ENCODE results near the gene HPS3. TPM values are rescaled to one million over a fixed set of nuclear protein-coding genes. Genes with fewer than 3 reads are reported as not detected.

The HPS3 gene
- total RNA-seq, 1 donor from 2014 or later = 24.1 TPM

DNA sequence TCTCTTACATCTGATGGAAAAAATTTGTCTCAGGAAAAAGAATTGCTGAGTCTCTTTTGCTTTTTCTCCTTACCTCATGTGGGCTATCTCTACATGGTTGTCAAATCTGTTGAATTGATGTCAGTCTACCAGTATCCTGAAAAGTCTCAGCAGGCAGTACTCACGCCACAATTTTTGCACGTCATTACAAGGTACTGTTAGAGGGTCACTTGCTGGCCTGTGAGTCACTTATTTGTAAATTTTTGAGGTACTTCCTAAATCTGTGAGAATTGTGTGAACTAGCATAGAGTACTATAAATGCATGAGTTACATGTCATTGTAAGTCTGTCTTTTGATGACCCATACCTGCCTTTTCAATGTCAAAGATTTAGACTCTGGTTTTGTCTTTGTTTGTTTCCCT, 15.9 kb downstream of the HPS3 start:
- Mint-ChIP-seq H3K27me3 (no peaks in the 10 kb centered on the region), H3K27ac (no peak overlapping the region), H3K9me3 (ENCODE audit: low read depth) (no peaks in the 10 kb centered on the region), H3K4me3 (ENCODE audit: low read depth) (no peak overlapping the region), H3K36me3 (ENCODE audit: insufficient read depth) (peaks cover 15% of the 10 kb centered on the region), H3K4me1 (ENCODE audit: low read depth) (peaks cover 4% of the 10 kb centered on the region)
- DNase-seq (ENCODE audit: low spot score, unreplicated experiment) = no peak
- TF ChIP-seq CTCF (IDR thresholded peaks at IDR 0.05; ENCODE audit: unreplicated experiment) = no peak

DNA sequence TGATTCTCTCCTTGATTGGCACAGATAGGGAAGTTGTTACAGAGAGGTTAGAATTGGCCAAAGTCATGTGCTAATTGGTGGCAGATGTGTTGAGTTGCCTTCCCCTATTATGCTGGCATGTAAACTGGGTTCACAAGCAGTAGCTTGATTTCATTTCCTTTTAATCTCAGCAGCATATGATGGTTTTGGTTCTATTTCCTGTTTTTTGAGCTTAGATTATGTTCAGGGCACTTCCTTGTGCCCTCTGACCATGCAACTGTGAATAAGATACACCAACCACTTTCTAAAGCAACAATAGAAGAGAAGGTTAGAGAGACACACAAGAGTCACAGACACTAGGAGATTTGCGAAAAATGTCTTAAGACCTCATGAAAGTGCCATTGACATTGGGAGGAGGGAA, 16.5 kb downstream of the HPS3 start:
- Mint-ChIP-seq H3K4me1 (ENCODE audit: low read depth) (peaks cover 6% of the 10 kb centered on the region), H3K27ac (no peak overlapping the region), H3K36me3 (ENCODE audit: insufficient read depth) (peaks cover 16% of the 10 kb centered on the region), H3K27me3 (no peaks in the 10 kb centered on the region), H3K9me3 (ENCODE audit: low read depth) (no peaks in the 10 kb centered on the region), H3K4me3 (ENCODE audit: low read depth) (no peak overlapping the region)
- no peak for DNase-seq (ENCODE audit: low spot score, unreplicated experiment)
- no peak for TF ChIP-seq CTCF (IDR thresholded peaks at IDR 0.05; ENCODE audit: unreplicated experiment)

DNA sequence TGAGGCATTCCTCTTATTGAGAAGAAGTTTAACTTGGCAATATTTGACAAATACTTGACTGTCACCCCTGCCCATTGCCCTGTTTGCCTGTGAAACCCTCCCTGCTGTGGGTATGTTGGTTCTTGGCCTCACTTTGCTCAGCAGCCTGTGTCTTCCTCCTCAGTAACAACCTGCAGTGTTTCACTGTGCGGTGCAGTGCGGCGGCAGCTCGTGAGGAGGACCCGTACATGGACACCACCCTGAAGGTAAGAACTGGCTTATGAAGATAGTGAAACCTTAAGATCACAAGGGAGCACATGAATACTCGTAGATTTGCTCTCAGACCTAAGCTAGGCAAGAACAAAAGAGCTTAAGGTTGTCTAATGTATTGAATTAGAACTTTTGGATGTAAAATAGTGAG, 21.0 kb downstream of the HPS3 start:
- Mint-ChIP-seq H3K4me3 (ENCODE audit: low read depth) (no peak overlapping the region), H3K27me3 (no peaks in the 10 kb centered on the region), H3K36me3 (ENCODE audit: insufficient read depth) (peaks cover 15% of the 10 kb centered on the region)

GRCh38 chr3:149151843-149152242, 22.4 kb downstream of the HPS3 start:
- no peaks in the 10 kb centered on the region for H3K9me3 Mint-ChIP-seq (ENCODE audit: low read depth)
- no peaks in the 10 kb centered on the region for H3K27me3 Mint-ChIP-seq
- H3K36me3 Mint-ChIP-seq (ENCODE audit: insufficient read depth) = peaks cover 17% of the 10 kb centered on the region
- peaks cover 28% of the 10 kb centered on the region for H3K4me1 Mint-ChIP-seq (ENCODE audit: low read depth)
- no peak for TF ChIP-seq CTCF (IDR thresholded peaks at IDR 0.05; ENCODE audit: unreplicated experiment)
- peak overlapping the region; percentile 69 for H3K27ac Mint-ChIP-seq
- DNase-seq (ENCODE audit: low spot score, unreplicated experiment) = no peak
- H3K4me3 Mint-ChIP-seq (ENCODE audit: low read depth) = no peak overlapping the region

More for the DNA sequence above, 21.0 kb downstream of the HPS3 start:
- no peaks in the 10 kb centered on the region for H3K9me3 Mint-ChIP-seq (ENCODE audit: low read depth)
- peak overlapping the region; percentile 70 for H3K27ac Mint-ChIP-seq
- no peak for DNase-seq (ENCODE audit: low spot score, unreplicated experiment)
- no peak for TF ChIP-seq CTCF (IDR thresholded peaks at IDR 0.05; ENCODE audit: unreplicated experiment)
- peaks cover 28% of the 10 kb centered on the region for H3K4me1 Mint-ChIP-seq (ENCODE audit: low read depth)

DNA sequence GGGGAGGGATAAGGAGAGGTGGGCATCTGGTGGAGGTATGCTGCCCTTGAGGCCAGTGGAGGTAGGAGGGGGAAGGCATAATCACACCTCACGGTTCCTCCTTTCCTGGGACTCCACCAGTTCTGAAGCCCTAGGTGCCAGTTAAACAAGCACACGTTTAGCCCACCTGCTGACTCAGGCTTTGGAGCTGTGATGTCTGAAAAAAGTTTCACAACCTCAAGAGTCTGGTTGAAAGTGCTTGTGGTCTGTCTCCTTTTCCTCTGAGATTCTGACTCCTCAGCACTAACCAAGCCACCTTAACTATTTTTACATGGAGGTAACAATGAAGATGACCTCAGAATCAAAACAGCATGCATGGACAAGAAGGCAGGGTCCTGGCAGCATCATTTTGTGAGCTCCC, 23.0 kb downstream of the HPS3 start:
- no peak for DNase-seq (ENCODE audit: low spot score, unreplicated experiment)
- Mint-ChIP-seq H3K27ac (peak overlapping the region; percentile 75), H3K9me3 (ENCODE audit: low read depth) (no peaks in the 10 kb centered on the region), H3K4me3 (ENCODE audit: low read depth) (no peak overlapping the region), H3K4me1 (ENCODE audit: low read depth) (peaks cover 28% of the 10 kb centered on the region), H3K27me3 (no peaks in the 10 kb centered on the region), H3K36me3 (ENCODE audit: insufficient read depth) (peaks cover 17% of the 10 kb centered on the region)
- no peak for TF ChIP-seq CTCF (IDR thresholded peaks at IDR 0.05; ENCODE audit: unreplicated experiment)
